K562 (cell line): ENCODE data around the gene IDH2.

Experiments used
- CHD2 ChIP-seq: IDR thresholded peaks from 2 replicates; pipeline ENCODE4 v1.6.1; 2011; ENCODE audit warnings: low read depth, low read length
- EZH2 ChIP-seq: IDR thresholded peaks from 2 replicates; pipeline ENCODE4 v1.6.1; 2012; ENCODE audit warnings: low read depth, mild to moderate bottlenecking, inconsistent platforms, low read length, borderline replicate concordance
- JUN ChIP-seq, 2 experiments: sonication (generic) in 1 of 2; formaldehyde crosslinking in 1 of 2; IDR thresholded peaks; 2 replicates each; pipeline versions ENCODE4 v1.6.1 to v1.8.0; 2012 to 2022; ENCODE audit warnings: borderline replicate concordance in 2 of 2, mild to moderate bottlenecking in 2 of 2, improper control_type of control experiment in 1 of 2, low read depth in 1 of 2, low read length in 1 of 2, missing genetic modification reagents in 1 of 2
- TF ChIP-seq, protein P1 (sequence below): fragments of 250-450 bp; sonication (Bioruptor Pico); IDR thresholded peaks from 2 replicates; pipeline ENCODE4 v1.4.0; 2020; ENCODE audit warnings: mild to moderate bottlenecking, moderate library complexity
- TF ChIP-seq, protein P2 (sequence below), 3 experiments: IDR thresholded peaks in 2 of 3; conservative IDR thresholded peaks in 1 of 3; 2 replicates each; pipeline ENCODE4 v1.5.1; 2011 to 2012; ENCODE audit warnings: low read length in 3 of 3, mild to moderate bottlenecking in 3 of 3, control low read depth in 2 of 3, improper control_type of control experiment in 1 of 3, inconsistent platforms in 1 of 3, low read depth in 1 of 3, mixed read lengths in 1 of 3, moderate library complexity in 1 of 3; ENCODE audit not compliant: insufficient read depth in 2 of 3

DNA sequence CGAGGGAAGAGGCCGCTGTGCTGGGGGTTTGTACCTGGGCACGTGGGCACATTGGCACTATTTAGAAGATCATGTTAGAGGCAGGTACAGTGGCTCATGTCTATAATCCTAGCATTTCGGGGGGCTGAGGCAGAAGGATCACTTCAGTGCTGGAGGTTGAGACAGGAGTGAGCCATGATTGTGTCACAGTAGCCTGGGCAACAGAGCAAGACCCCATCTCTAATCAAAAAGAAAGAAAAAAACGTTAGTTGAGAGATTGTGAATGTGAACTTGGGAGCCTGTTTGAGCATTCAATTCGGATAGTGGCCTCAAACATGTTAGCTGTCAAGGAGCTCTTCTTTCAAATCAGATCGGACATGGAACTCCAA, 36.6 kb downstream of the IDH2 start:
- TF ChIP-seq, protein P1, sequence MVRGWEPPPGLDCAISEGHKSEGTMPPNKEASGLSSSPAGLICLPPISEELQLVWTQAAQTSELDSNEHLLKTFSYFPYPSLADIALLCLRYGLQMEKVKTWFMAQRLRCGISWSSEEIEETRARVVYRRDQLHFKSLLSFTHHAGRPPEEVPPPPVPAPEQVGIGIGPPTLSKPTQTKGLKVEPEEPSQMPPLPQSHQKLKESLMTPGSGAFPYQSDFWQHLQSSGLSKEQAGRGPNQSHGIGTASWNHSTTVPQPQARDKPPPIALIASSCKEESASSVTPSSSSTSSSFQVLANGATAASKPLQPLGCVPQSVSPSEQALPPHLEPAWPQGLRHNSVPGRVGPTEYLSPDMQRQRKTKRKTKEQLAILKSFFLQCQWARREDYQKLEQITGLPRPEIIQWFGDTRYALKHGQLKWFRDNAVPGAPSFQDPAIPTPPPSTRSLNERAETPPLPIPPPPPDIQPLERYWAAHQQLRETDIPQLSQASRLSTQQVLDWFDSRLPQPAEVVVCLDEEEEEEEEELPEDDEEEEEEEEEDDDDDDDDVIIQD (CRISPR knock-in tag): no peak
- TF ChIP-seq, protein P2, sequence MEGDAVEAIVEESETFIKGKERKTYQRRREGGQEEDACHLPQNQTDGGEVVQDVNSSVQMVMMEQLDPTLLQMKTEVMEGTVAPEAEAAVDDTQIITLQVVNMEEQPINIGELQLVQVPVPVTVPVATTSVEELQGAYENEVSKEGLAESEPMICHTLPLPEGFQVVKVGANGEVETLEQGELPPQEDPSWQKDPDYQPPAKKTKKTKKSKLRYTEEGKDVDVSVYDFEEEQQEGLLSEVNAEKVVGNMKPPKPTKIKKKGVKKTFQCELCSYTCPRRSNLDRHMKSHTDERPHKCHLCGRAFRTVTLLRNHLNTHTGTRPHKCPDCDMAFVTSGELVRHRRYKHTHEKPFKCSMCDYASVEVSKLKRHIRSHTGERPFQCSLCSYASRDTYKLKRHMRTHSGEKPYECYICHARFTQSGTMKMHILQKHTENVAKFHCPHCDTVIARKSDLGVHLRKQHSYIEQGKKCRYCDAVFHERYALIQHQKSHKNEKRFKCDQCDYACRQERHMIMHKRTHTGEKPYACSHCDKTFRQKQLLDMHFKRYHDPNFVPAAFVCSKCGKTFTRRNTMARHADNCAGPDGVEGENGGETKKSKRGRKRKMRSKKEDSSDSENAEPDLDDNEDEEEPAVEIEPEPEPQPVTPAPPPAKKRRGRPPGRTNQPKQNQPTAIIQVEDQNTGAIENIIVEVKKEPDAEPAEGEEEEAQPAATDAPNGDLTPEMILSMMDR (IDR thresholded peaks at IDR 0.05 in 2 of 3, conservative IDR thresholded peaks at IDR 0.05 in 1 of 3; ENCODE audit: insufficient read depth in 2 of 3, low read depth in 1 of 3, low read length in 3 of 3): no peak
- TF ChIP-seq JUN (IDR thresholded peaks at IDR 0.05; ENCODE audit: borderline replicate concordance, low read depth, low read length) (no peak), JUN (CRISPR knock-in tag; IDR thresholded peaks at IDR 0.05; ENCODE audit: borderline replicate concordance) (no peak), EZH2 (no peak), CHD2 (no peak)
